OCI-LY7 (cell line): Measurements from ENCODE around the gene BRCA2. TPM values are rescaled to one million over a fixed set of nuclear protein-coding genes. Genes with fewer than 3 reads are reported as not detected.
"Not testable (repeated sequence)": the region's sequence is repeated elsewhere in the genome, so short reads cannot be mapped to it uniquely, and the experiment has no call there.

Source experiments
- BruUV-seq: library from RNA; stranded (reverse); fragments of 400-500 nt; replicated peaks from 2 replicates; lab custom pipeline; 2021; lab: Mats Ljungman, UMichigan
- CTCF ChIA-PET: fragments of 300-600 bp; sonication (Branson Sonifier 250); formaldehyde crosslinking; loops from one replicate; lab custom pipeline; 2022; ENCODE audit warnings: antibody characterized with exemption; ENCODE audit not compliant: unreplicated experiment; lab: Charles Lee
- POLR2A ChIA-PET: fragments of 300-600 bp; sonication (Branson Sonifier 250); formaldehyde crosslinking; loops from one replicate; lab custom pipeline; 2022; ENCODE audit warnings: antibody characterized with exemption; lab: Charles Lee
- DNase-seq: peaks from one replicate; pipeline ENCODE4 v3.0.0-alpha.2; 2015; ENCODE audit warnings: low spot score
- H2AFZ ChIP-seq: fragments of 200-600 bp; sonication (generic), shearing (Covaris generic); 2 replicates; pipeline ENCODE4 v1.6.1; 2014; ENCODE audit warnings: mild to moderate bottlenecking, antibody characterized with exemption, low read length, moderate library complexity
- H3K27ac ChIP-seq: fragments of 200-600 bp; sonication (generic); 2 replicates; pipeline ENCODE4 v1.5.1; 2014; ENCODE audit warnings: mixed run types, low read depth, mild to moderate bottlenecking, moderate library complexity, low read length, inconsistent platforms; ENCODE audit not compliant: poor library complexity, severe bottlenecking
- H3K36me3 ChIP-seq: fragments of 200-600 bp; sonication (generic); 2 replicates; pipeline ENCODE4 v1.6.1; 2014; ENCODE audit warnings: mild to moderate bottlenecking, antibody characterized with exemption, low read length, moderate library complexity, mixed read lengths; ENCODE audit not compliant: insufficient read depth
- H3K4me1 ChIP-seq: fragments of 200-600 bp; sonication (generic); 2 replicates; pipeline ENCODE4 v1.5.1; 2014; ENCODE audit warnings: mild to moderate bottlenecking, low read length; ENCODE audit not compliant: insufficient read depth, poor library complexity, severe bottlenecking
- H3K4me2 ChIP-seq: fragments of 200-600 bp; sonication (generic); 2 replicates; pipeline ENCODE4 v1.6.1; 2014; ENCODE audit warnings: mild to moderate bottlenecking, low read length
- H3K4me3 ChIP-seq: fragments of 200-600 bp; sonication (generic); 2 replicates; pipeline ENCODE4 v1.5.1; 2014; ENCODE audit warnings: mild to moderate bottlenecking, low read depth, low read length; ENCODE audit not compliant: poor library complexity, severe bottlenecking
- H3K79me2 ChIP-seq: fragments of 200-600 bp; sonication (generic); 2 replicates; pipeline ENCODE4 v1.6.1; 2016; ENCODE audit warnings: low read depth, mild to moderate bottlenecking, low read length, moderate library complexity, mixed read lengths; ENCODE audit not compliant: insufficient read depth
- H3K9me2 ChIP-seq: fragments of 200-600 bp; sonication (generic); 2 replicates; pipeline ENCODE4 v1.6.1; 2016; ENCODE audit warnings: mild to moderate bottlenecking, low read length, mixed read lengths; ENCODE audit not compliant: insufficient read depth
- H3K9me3 ChIP-seq: fragments of 200-600 bp; sonication (generic); 2 replicates; pipeline ENCODE4 v1.6.1; 2014; ENCODE audit warnings: mild to moderate bottlenecking, mixed run types, low read length, mixed read lengths
- H4K20me1 ChIP-seq: fragments of 200-600 bp; sonication (generic); 2 replicates; pipeline ENCODE4 v1.6.1; 2014; ENCODE audit warnings: mild to moderate bottlenecking, antibody characterized with exemption, low read length, moderate library complexity, mixed read lengths; ENCODE audit not compliant: insufficient read depth
- EZH2phosphoT487 ChIP-seq: fragments of 200-600 bp; sonication (generic); IDR thresholded peaks from 2 replicates; pipeline ENCODE4 v1.6.1; 2018; ENCODE audit warnings: low read depth, borderline replicate concordance, mild to moderate bottlenecking, mixed run types, antibody characterized with exemption, low read length, moderate library complexity, mixed read lengths
- intact Hi-C: fragments of 100-400 bp; cut with micrococcal nuclease; formaldehyde crosslinking; loops from one replicate; pipeline ENCODE4 v1.10.0; 2022; ENCODE audit not compliant: unreplicated experiment
- total RNA-seq, 2 experiments: library from RNA; depleted of rRNA in 1 of 2; stranded (reverse); fragments of >200 nt in 1 of 2; shearing (Covaris generic) in 1 of 2; gene quantifications; 2 replicates each; pipeline ENCODE4 v1.2.3, GENCODE V29; 2014 to 2022
- TF ChIP-seq, protein P1 (sequence below): fragments of 200-600 bp; sonication (generic); conservative IDR thresholded peaks from 2 replicates; pipeline ENCODE4 v1.5.1; 2014; ENCODE audit warnings: mild to moderate bottlenecking, antibody characterized with exemption, low read length, moderate library complexity, mixed read lengths

BRCA2 gene
- total RNA-seq, 2 experiments from 2014 or later, result 25.8 to 34.3 TPM

DNA sequence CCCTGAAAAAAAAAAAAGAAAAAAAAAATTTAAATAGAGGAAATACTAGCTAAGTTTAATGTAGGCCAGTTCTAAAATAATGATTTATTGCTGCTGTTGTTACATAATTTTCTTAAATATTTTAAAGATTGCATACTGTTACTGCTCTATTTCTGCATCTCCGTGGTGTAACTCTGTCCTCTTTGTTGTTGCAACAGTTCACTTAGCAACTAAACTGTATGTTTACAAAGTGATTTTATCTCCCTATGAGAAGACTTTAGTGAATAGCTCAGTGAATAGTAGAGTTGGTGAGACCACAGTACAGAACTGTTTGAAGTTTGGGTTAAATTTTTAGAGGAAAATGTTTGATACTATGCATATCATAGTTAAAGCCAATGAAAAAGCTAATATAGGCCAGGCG, 19.4 kb downstream of the BRCA2 start:
- Histone ChIP-seq H3K36me3 (peaks cover 95% of the 10 kb centered on the region), H3K27ac (no peak overlapping the region), H3K4me1 (no peaks in the 10 kb centered on the region), H3K9me3 (no peaks in the 10 kb centered on the region), H3K79me2 (peaks cover 4% of the 10 kb centered on the region; the same call in 1 of the 2 replicates), H3K4me3 (no peak overlapping the region), H3K4me2 (no peak overlapping the region), H2AFZ (no peak overlapping the region), H3K9me2 (no peaks in the 10 kb centered on the region), H4K20me1 (no peaks in the 10 kb centered on the region)
- no peak for DNase-seq
- ChIA-PET CTCF (no interaction called here), POLR2A (interaction anchor here (0.6 to 1.2 kb wide), 4 partner anchors 15 to 344 kb away, joined by 3 to 6 read pairs (median 4); no protein-coding TSS in a partner anchor)
- no TSS peak for BruUV-seq
- TF ChIP-seq EZH2phosphoT487, result no peak
- TF ChIP-seq, protein P1, sequence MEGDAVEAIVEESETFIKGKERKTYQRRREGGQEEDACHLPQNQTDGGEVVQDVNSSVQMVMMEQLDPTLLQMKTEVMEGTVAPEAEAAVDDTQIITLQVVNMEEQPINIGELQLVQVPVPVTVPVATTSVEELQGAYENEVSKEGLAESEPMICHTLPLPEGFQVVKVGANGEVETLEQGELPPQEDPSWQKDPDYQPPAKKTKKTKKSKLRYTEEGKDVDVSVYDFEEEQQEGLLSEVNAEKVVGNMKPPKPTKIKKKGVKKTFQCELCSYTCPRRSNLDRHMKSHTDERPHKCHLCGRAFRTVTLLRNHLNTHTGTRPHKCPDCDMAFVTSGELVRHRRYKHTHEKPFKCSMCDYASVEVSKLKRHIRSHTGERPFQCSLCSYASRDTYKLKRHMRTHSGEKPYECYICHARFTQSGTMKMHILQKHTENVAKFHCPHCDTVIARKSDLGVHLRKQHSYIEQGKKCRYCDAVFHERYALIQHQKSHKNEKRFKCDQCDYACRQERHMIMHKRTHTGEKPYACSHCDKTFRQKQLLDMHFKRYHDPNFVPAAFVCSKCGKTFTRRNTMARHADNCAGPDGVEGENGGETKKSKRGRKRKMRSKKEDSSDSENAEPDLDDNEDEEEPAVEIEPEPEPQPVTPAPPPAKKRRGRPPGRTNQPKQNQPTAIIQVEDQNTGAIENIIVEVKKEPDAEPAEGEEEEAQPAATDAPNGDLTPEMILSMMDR, result no peak
- intact Hi-C loops, result no loop called here

- H3K4me3 ChIP-seq, result no peak overlapping the region
- CTCF ChIA-PET, result no interaction called here
- no TSS peak for BruUV-seq
Measured at GRCh38 chr13:32340914-32341313, 25.6 kb downstream of the BRCA2 start.

DNA sequence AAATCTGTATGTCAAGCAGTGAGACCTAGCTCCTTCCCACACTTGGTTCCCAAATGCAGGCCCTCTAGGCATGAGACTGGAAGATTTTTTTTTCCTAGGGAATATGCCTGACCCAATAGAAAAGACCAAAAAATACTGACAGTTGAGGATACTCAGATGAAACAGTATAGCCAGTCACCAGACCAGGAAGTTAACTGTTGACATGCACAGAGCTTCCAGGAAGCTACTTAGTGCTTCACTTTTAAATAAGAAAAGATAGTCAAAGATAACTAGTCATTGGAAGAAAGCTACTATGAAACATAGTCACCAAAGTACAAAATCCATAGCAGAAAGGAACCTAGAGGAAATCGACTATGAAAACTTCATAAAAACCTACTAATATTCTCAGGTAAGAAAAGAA, 32.3 kb downstream of the BRCA2 start:
- Histone ChIP-seq H3K36me3 (peaks cover 78% of the 10 kb centered on the region), H2AFZ (no peak overlapping the region), H4K20me1 (no peaks in the 10 kb centered on the region), H3K4me2 (no peak overlapping the region), H3K79me2 (peaks cover 14% of the 10 kb centered on the region; the same call in 1 of the 2 replicates), H3K9me2 (no peaks in the 10 kb centered on the region), H3K27ac (no peak overlapping the region), H3K4me3 (no peak overlapping the region), H3K4me1 (no peaks in the 10 kb centered on the region), H3K9me3 (no peaks in the 10 kb centered on the region)
- POLR2A ChIA-PET, result interaction anchor here (0.7 to 1.9 kb wide), 3 partner anchors 12 to 1276 kb away, joined by 3 to 5 read pairs (median 4); no protein-coding TSS in a partner anchor
- TF ChIP-seq, protein P1, result no peak
- no peak for TF ChIP-seq EZH2phosphoT487
- BruUV-seq, result no TSS peak
- no peak for DNase-seq
- CTCF ChIA-PET, result no interaction called here
- intact Hi-C loops, result no loop called here

More at GRCh38 chr13:32340914-32341313, 25.6 kb downstream of the BRCA2 start:
- Histone ChIP-seq H3K27ac (no peak overlapping the region), H4K20me1 (no peaks in the 10 kb centered on the region), H3K9me3 (no peaks in the 10 kb centered on the region), H3K4me1 (no peaks in the 10 kb centered on the region), H2AFZ (no peak overlapping the region), H3K79me2 (peaks cover 11% of the 10 kb centered on the region; the same call in 1 of the 2 replicates), H3K4me2 (no peak overlapping the region), H3K36me3 (peaks cover 55% of the 10 kb centered on the region), H3K9me2 (no peaks in the 10 kb centered on the region)
- TF ChIP-seq EZH2phosphoT487, result no peak
- TF ChIP-seq, protein P1, result no peak
- POLR2A ChIA-PET, result no interaction called here
- intact Hi-C loops, result no loop called here
- no peak for DNase-seq

DNA sequence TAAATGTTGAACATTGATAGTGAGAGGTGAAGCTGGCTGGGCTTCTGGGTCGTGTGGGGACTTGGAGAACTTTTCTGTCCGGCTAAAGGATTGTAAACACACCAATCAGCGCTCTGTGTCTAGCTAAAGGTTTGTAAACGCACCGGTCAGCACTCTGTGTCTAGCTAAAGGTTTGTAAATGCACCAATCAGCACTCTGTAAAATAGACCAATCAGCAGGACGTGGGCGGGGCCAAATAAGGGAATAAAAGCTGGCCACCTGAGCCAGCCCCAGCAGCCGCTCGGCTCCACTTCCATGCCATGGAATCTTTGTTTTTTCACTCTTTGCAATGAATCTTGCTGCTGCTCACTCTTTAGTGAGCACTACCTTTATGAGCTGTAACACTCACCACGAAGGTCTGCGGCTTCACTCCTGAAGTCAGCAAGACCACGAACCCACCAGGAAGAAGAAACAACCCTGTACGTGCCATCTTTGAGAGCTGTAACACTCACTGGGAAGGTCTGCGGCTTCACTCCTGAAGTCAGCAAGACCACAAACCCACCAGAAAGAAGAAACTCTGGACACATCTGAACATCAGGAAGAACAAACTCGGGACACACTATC, 35.6 kb downstream of the BRCA2 start:
- H2AFZ ChIP-seq, H3K4me2 ChIP-seq, H3K79me2 ChIP-seq, BruUV-seq, H3K9me3 ChIP-seq, H3K4me1 ChIP-seq, H3K9me2 ChIP-seq, intact Hi-C loops, CTCF ChIA-PET, H3K4me3 ChIP-seq, H4K20me1 ChIP-seq, H3K27ac ChIP-seq, DNase-seq: not testable (repeated sequence)
- POLR2A ChIA-PET, result interaction anchor here (0.6 kb wide), 1 partner anchor 17 kb away, joined by 3 read pairs; no protein-coding TSS in a partner anchor
- H3K36me3 ChIP-seq, result peaks cover 78% of the 10 kb centered on the region
